Measurements from ENCODE around the gene ADGRF1.

Gene ADGRF1

GRCh38 chr6:46973029-46973428 lies 69.1 kb downstream of the ADGRF1 start:
- DNase-seq (ENCODE audit: low read depth in 1 of 2, low spot score in 1 of 2), result no peak
- no peaks in the 10 kb centered on the region for H3K27me3 ChIP-seq (ENCODE audit: insufficient read depth, poor library complexity, severe bottlenecking)
- TF ChIP-seq SPI1 (IDR thresholded peaks at IDR 0.05; ENCODE audit: borderline replicate concordance, low read depth) (no peak), CTCF (IDR thresholded peaks at IDR 0.05; ENCODE audit: insufficient read depth, low read length) (no peak), GABPA (IDR thresholded peaks at IDR 0.05; ENCODE audit: low read depth) (no peak), POLR2AphosphoS5 (IDR thresholded peaks at IDR 0.05; ENCODE audit: low read depth) (no peak)
- TF ChIP-seq, protein P1, sequence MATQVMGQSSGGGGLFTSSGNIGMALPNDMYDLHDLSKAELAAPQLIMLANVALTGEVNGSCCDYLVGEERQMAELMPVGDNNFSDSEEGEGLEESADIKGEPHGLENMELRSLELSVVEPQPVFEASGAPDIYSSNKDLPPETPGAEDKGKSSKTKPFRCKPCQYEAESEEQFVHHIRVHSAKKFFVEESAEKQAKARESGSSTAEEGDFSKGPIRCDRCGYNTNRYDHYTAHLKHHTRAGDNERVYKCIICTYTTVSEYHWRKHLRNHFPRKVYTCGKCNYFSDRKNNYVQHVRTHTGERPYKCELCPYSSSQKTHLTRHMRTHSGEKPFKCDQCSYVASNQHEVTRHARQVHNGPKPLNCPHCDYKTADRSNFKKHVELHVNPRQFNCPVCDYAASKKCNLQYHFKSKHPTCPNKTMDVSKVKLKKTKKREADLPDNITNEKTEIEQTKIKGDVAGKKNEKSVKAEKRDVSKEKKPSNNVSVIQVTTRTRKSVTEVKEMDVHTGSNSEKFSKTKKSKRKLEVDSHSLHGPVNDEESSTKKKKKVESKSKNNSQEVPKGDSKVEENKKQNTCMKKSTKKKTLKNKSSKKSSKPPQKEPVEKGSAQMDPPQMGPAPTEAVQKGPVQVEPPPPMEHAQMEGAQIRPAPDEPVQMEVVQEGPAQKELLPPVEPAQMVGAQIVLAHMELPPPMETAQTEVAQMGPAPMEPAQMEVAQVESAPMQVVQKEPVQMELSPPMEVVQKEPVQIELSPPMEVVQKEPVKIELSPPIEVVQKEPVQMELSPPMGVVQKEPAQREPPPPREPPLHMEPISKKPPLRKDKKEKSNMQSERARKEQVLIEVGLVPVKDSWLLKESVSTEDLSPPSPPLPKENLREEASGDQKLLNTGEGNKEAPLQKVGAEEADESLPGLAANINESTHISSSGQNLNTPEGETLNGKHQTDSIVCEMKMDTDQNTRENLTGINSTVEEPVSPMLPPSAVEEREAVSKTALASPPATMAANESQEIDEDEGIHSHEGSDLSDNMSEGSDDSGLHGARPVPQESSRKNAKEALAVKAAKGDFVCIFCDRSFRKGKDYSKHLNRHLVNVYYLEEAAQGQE (IDR thresholded peaks at IDR 0.05; ENCODE audit: insufficient replicate concordance, low read depth), result no peak
- H3K4me3 ChIP-seq (replicated peaks; ENCODE audit: insufficient read depth, low read length), result no peak overlapping the region
- no peak overlapping the region for H3K27ac ChIP-seq (replicated peaks)

GRCh38 chr6:46972531-46972930 lies 69.6 kb downstream of the ADGRF1 start:
- Histone ChIP-seq H3K27me3 (ENCODE audit: insufficient read depth, poor library complexity, severe bottlenecking) (no peaks in the 10 kb centered on the region), H3K27ac (replicated peaks) (no peak overlapping the region), H3K4me3 (replicated peaks; ENCODE audit: insufficient read depth, low read length) (no peak overlapping the region)
- peak in 1 of 2 experiments; percentile 21 for DNase-seq (ENCODE audit: low read depth in 1 of 2, low spot score in 1 of 2)
- no peak for TF ChIP-seq GABPA (IDR thresholded peaks at IDR 0.05; ENCODE audit: low read depth)
- no peak for TF ChIP-seq SPI1 (IDR thresholded peaks at IDR 0.05; ENCODE audit: borderline replicate concordance, low read depth)
- TF ChIP-seq, protein P1 (IDR thresholded peaks at IDR 0.05; ENCODE audit: insufficient replicate concordance, low read depth), result no peak
- no peak for TF ChIP-seq CTCF (IDR thresholded peaks at IDR 0.05; ENCODE audit: insufficient read depth, low read length)
- no peak for TF ChIP-seq POLR2AphosphoS5 (IDR thresholded peaks at IDR 0.05; ENCODE audit: low read depth)

DNA sequence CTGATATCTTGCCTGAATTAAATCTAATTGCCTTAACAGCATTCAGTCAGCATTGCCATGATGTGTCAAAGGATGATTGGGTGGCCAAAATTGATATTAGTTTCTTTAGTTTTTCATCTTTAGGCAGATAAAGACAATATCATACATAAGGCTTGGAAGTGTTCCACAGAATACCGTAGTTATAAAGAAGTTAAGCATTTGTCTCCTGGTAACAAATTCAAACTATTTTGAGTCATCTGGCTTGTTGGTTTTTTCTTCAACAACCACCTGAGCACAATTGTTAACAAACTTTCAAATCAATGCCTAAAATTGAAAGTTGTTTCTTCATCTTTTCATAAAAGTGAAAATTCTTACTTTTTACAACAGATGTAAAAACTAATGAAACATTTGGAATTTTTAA lies 72.9 kb downstream of the ADGRF1 start:
- H3K4me3 ChIP-seq (replicated peaks; ENCODE audit: insufficient read depth, low read length), result no peak overlapping the region
- no peak for DNase-seq (ENCODE audit: low read depth in 1 of 2, low spot score in 1 of 2)
- peaks cover 2% of the 10 kb centered on the region for H3K27me3 ChIP-seq (ENCODE audit: insufficient read depth, poor library complexity, severe bottlenecking)
- no peak for TF ChIP-seq CTCF (IDR thresholded peaks at IDR 0.05; ENCODE audit: insufficient read depth, low read length)
- TF ChIP-seq, protein P1 (IDR thresholded peaks at IDR 0.05; ENCODE audit: insufficient replicate concordance, low read depth), result no peak
- no peak for TF ChIP-seq GABPA (IDR thresholded peaks at IDR 0.05; ENCODE audit: low read depth)
- TF ChIP-seq SPI1 (IDR thresholded peaks at IDR 0.05; ENCODE audit: borderline replicate concordance, low read depth), result no peak
- TF ChIP-seq POLR2AphosphoS5 (IDR thresholded peaks at IDR 0.05; ENCODE audit: low read depth), result no peak
- H3K27ac ChIP-seq (replicated peaks), result no peak overlapping the region

Data from HL-60 (cell line).